GM12891 (cell line): ENCODE measurements around the gene FGF18.

Experiments
- POLR2A ChIP-seq: IDR thresholded peaks from 2 replicates; pipeline ENCODE4 v1.6.1; 2011; ENCODE audit warnings: low read depth, low read length, control low read depth
- POLR2AphosphoS5 ChIP-seq: IDR thresholded peaks from 2 replicates; pipeline ENCODE4 v1.6.1; 2011; ENCODE audit warnings: low read depth, low read length, control low read depth
- POU2F2 ChIP-seq: IDR thresholded peaks from 2 replicates; pipeline ENCODE4 v1.6.1; 2011; ENCODE audit warnings: low read depth, mild to moderate bottlenecking, control low read depth, low read length, moderate library complexity
- TAF1 ChIP-seq: IDR thresholded peaks from 2 replicates; pipeline ENCODE4 v1.6.1; 2011; ENCODE audit warnings: low read depth, low read length, control low read depth

GRCh38 chr5:171407234-171407633 lies 12.2 kb upstream of the FGF18 start:
- TF ChIP-seq POLR2A: no peak
- no peak for TF ChIP-seq TAF1
- TF ChIP-seq POLR2AphosphoS5: no peak
- no peak for TF ChIP-seq POU2F2
